ENCODE results near the gene STARD3. TPM values are rescaled to one million over a fixed set of nuclear protein-coding genes. Genes with fewer than 3 reads are reported as not detected.

The STARD3 gene
- total and polyA plus RNA-seq, 9 of the 15 experiments (the other 6 are each of a cell fraction or from before 2014, with no cell fraction given), result 0.63 to 87.0 (median 46.0) TPM

DNA sequence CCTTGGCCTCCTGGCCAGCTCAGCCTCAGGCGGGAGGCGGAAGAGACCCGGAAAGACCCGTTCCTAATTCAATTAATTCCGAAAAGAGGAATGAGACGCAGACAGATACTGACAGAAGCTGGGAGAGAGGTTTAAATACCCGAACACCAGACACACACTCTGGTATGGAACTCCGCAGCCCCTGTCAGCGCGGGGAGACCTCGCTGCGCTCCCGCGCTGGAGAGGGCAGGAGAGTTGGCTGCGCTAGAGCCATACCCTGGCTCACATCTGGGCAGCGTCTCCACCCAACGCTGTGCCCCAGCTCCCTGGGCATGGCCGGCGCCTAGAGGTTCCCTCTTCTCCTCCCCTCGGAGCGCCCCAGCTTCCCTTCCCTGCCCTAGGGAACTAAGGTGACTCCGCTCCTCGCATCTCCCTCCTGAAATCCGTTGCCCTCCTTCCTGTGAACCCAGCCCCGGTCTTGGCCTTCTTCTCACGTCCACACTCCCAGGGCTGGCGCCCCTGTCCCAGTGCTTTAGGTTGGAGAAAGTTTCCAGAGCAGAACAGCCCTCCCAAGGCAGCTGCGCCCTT lies 37.2 kb upstream of the STARD3 start (continued):
- TF ChIP-seq, protein P1, sequence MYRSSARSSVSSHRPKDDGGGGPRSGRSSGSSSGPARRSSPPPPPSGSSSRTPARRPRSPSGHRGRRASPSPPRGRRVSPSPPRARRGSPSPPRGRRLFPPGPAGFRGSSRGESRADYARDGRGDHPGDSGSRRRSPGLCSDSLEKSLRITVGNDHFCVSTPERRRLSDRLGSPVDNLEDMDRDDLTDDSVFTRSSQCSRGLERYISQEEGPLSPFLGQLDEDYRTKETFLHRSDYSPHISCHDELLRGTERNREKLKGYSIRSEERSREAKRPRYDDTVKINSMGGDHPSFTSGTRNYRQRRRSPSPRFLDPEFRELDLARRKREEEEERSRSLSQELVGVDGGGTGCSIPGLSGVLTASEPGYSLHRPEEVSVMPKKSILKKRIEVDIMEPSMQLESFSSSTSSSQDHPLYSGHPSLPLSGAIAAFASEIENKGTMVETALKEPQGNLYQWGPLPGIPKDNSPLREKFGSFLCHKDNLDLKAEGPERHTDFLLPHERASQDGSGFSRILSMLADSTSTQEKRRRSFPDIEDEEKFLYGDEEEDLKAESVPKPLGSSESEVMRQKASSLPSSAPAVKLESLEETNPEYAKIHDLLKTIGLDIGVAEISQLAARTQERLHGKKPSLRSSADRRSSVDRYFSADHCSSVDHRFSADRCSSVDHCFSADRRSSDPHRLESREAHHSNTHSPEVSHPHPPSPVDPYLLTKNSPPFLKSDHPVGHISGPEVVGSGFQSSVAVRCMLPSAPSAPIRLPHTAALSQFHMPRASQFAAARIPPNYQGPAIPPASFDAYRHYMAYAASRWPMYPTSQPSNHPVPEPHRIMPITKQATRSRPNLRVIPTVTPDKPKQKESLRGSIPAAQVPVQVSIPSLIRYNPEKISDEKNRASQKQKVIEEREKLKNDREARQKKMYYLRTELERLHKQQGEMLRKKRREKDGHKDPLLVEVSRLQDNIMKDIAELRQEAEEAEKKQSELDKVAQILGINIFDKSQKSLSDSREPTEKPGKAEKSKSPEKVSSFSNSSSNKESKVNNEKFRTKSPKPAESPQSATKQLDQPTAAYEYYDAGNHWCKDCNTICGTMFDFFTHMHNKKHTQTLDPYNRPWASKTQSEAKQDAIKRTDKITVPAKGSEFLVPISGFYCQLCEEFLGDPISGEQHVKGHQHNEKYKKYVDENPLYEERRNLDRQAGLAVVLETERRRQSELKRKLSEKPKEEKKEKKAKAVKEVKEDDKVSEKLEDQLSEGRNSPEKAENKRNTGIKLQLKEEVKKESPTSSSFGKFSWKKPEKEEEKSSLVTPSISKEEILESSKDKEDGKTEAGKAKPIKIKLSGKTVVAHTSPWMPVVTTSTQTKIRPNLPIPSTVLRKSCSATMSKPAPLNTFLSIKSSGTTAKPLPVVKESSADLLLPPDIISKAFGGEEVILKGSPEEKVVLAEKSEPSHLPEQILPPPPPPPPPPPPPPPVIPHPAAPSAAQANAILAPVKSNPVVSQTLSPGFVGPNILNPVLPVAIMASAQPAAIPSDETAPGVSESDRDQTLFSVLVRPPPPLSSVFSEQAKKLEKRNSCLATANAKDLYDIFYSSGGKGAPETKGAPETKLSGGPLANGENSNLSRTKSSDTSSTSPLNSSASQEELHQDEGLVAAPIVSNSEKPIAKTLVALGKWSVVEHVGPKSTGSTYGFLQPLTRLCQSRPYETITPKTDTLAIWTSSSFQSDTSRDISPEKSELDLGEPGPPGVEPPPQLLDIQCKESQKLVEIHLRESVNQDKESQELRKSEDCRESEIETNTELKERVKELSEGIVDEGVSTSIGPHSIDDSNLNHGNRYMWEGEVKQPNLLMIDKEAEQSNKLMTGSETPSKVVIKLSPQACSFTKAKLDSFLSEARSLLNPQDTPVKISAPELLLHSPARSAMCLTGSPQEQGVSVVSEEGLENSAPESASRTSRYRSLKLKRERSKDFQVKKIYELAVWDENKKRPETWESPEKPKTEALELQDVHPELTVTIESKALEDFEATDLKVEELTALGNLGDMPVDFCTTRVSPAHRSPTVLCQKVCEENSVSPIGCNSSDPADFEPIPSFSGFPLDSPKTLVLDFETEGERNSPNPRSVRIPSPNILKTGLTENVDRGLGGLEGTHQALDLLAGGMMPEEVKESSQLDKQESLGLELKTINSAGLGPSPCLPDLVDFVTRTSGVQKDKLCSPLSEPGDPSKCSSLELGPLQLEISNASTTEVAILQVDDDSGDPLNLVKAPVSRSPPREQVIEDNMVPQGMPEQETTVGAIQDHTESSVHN (IDR thresholded peaks at IDR 0.05; ENCODE audit: borderline replicate concordance in 1 of 2, low read depth in 1 of 2), result no peak
- no peak for TF ChIP-seq RBM34 (IDR thresholded peaks at IDR 0.05; ENCODE audit: borderline replicate concordance, insufficient read depth, low read length)
